Coronary artery (tissue), 2 donors: ENCODE data around the gene DERL2.
A peak's percentile ranks its signal among the peaks of the same experiment; 100 is the strongest.

Source experiments
- DNase-seq: peaks from one replicate; pipeline ENCODE4 v3.0.0-alpha.2; 2017; ENCODE audit warnings: low spot score
- H3K27ac ChIP-seq, 2 donors: fragments of 200-600 bp; sonication (generic); one replicate each; pipeline ENCODE4 v1.5.1; 2016 to 2019
- H3K4me3 ChIP-seq: fragments of 200-600 bp; sonication (generic); 2 replicates; pipeline ENCODE4 v1.5.1; 2016; ENCODE audit warnings: mild to moderate bottlenecking, moderate library complexity
- TF ChIP-seq, protein P1 (sequence below): fragments of 200-600 bp; sonication (generic); IDR thresholded peaks from one replicate; pipeline ENCODE4 v1.5.1; 2019; ENCODE audit warnings: antibody characterized with exemption

Gene DERL2

DNA sequence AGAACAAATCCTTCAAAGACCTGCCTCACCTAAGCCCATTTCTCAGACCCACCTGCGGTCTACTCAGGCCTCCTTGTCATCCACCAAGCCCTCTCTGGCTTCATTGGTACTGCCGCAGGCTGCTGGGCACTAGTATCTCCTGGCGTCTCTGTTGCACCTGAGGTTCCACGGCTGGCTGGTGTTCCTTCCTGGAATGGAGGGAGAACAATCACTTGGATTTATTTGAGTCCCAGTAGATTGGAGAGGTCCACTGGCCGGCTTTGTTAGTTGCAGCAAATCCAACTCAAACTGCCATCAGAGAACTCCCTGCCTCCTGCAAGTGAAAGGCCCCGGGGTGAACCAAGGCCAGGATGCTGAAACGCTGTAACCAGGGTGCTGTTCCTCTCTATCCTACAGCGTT is 15.7 kb upstream of the DERL2 start:
- TF ChIP-seq, protein P1, sequence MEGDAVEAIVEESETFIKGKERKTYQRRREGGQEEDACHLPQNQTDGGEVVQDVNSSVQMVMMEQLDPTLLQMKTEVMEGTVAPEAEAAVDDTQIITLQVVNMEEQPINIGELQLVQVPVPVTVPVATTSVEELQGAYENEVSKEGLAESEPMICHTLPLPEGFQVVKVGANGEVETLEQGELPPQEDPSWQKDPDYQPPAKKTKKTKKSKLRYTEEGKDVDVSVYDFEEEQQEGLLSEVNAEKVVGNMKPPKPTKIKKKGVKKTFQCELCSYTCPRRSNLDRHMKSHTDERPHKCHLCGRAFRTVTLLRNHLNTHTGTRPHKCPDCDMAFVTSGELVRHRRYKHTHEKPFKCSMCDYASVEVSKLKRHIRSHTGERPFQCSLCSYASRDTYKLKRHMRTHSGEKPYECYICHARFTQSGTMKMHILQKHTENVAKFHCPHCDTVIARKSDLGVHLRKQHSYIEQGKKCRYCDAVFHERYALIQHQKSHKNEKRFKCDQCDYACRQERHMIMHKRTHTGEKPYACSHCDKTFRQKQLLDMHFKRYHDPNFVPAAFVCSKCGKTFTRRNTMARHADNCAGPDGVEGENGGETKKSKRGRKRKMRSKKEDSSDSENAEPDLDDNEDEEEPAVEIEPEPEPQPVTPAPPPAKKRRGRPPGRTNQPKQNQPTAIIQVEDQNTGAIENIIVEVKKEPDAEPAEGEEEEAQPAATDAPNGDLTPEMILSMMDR, result no peak
- no peak overlapping the region for H3K4me3 ChIP-seq
- no peak for DNase-seq
- H3K27ac ChIP-seq, result no peak overlapping the region

DNA sequence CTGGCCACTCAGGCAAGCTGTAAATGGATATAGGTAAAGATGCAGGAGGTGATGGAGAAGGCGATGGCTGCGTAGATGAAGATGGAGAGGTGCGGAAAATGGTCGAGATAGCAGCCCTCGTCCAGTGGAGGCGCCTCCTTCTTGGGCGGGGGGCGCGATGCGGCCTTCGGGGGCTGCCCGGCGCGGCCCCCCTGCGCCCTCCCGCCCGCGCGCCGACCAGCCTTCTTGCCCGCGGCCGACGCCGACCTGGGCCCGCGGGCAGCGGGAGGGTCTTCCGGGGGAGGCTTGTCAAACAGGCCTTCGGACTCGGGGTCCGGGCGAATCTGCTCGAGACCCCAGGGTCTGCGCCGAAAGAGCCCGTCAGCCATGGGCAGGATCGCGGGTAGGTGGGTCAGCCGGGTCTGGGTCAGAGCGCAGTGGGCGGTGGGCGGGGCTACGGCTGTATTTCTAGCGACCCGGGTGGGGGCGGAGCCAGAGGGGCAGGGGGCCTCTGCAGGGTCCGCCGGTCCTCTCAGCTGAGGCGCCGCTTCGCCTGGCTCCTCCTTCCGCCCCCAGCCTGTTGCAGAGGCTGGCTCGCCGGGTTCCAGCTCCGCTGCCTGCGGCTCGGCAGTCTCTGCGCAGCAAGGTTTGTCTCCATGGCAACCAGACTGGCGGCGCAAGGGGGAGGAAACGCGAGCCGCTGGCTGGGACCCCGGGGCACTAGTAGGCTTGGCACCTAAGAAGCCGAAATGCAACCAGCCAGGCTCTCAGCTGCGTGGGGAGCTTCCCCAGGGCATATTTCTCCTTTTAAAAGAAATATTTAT is 14.8 kb upstream of the DERL2 start:
- Histone ChIP-seq H3K4me3 (peak overlapping the region; percentile 77), H3K27ac (peak overlapping the region; percentile 28 to 61)
- TF ChIP-seq, protein P1, result no peak
- DNase-seq, result peak; percentile 85

DNA sequence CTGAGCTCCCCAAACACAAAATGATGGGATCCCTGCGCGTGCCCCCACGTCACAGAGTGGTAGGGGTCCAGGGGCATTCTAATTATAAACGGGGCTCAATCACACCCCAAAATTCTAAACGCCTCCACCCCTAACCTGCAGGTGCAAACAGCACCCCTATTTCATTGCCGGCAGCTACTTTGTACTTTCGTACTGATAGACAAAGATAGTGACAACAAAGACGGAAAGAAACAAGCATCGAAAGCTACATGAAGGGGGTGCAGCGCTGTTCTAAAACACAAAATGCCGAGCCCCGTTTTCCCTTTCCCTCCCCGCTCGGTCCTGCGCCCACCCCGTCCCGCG is 14.2 kb upstream of the DERL2 start:
- TF ChIP-seq, protein P1, result no peak
- no peak for DNase-seq
- peak overlapping the region; percentile 77 for H3K4me3 ChIP-seq
- H3K27ac ChIP-seq, result peak overlapping the region in 1 of 2 donors; percentile 28

DNA sequence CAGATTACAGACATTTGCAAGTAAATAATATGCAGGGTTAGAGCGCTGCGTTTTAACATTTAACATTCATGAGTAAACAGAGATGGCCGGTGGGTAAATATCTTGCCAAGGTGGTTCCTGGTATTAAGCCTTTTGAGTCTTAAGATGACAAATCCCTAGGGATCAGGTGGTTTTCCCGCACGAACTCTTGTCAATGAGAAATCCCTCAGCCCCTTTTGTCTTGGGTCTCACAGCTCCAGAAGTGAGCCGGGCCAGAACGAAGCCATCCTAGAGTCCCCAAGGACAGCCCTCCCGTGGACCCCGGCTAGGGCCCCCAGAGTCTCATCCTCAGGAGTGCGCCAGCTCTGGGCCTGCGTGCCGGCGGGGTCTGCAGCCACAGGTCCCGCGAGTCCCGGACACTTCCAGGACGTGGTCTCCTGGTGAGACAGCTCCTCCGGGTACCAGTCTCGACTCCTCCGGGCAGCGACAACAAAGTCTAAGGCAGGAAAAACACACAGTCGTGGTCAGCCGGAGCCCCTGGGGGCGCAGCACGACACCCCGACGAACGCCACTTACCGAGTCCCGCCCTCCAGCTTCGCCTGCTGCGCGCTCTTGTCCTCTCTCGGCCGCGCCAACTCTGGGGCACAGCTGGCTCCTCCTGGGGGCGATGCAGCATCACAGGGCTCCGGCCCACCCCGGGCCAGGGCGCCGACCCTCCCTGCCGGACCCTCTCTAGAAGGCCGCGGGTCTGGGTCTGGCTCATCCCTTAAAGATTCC is 13.7 kb upstream of the DERL2 start:
- H3K4me3 ChIP-seq, result peak overlapping the region; percentile 77
- DNase-seq, result no peak

DNA sequence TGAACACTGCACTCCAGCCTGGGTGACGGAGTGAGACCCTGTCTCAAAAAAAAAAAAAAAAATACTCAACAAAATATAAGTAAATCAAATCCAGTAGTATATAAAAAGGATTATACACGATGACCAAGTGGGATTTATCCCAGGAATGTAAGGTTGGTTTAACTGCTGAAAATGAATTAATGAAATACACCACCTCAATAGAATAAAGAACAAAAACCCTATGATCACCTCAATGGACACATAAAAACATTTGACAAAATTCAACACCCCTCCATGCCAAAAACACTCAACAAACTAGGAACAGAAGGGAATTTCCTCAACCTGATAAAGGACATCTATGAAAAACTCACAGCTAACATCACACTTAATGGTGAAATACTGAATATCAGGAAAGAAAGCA is 7.0 kb upstream of the DERL2 start:
- DNase-seq, result no peak
- TF ChIP-seq, protein P1, result no peak
- Histone ChIP-seq H3K4me3 (no peak overlapping the region), H3K27ac (no peak overlapping the region)

More for the DNA sequence above, 13.7 kb upstream of the DERL2 start:
- TF ChIP-seq, protein P1, result no peak
- H3K27ac ChIP-seq, result no peak overlapping the region

DNA sequence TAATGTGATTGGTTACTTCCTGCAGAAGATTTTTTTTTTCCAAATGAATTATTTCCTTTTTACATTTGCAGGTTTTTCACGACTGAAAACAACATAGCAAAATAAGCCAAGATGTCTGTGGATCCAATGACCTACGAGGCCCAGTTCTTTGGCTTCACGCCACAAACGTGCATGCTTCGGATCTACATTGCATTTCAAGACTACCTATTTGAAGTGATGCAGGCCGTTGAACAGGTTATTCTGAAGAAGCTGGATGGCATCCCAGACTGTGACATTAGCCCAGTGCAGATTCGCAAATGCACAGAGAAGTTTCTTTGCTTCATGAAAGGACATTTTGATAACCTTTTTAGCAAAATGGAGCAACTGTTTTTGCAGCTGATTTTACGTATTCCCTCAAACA is 2.8 kb upstream of the DERL2 start:
- DNase-seq, result no peak
- TF ChIP-seq, protein P1, result no peak

More for the DNA sequence above, 2.8 kb upstream of the DERL2 start:
- Histone ChIP-seq H3K27ac (no peak overlapping the region), H3K4me3 (no peak overlapping the region)
